Uterus (tissue), 2 donors: ENCODE measurements around the gene C10orf90.

Source experiments
- POLR2A ChIP-seq, 2 donors: fragments of 450-650 bp; IDR thresholded peaks; one replicate each; pipeline ENCODE4 v1.6.1; 2016; ENCODE audit warnings: antibody characterized with exemption in 2 of 2, mild to moderate bottlenecking in 1 of 2, moderate library complexity in 1 of 2
- TF ChIP-seq, protein P1 (sequence below), 4 experiments: fragments of 200-600 bp in 2 of 4; fragments of 450-650 bp in 2 of 4; sonication (generic) in 2 of 4; IDR thresholded peaks; one replicate each; pipeline ENCODE4 v1.5.1; 2016 to 2019; ENCODE audit warnings: antibody characterized with exemption in 4 of 4, mild to moderate bottlenecking in 2 of 4, moderate library complexity in 1 of 4

GRCh38 chr10:126658928-126659327 lies 11.6 kb downstream of the C10orf90 start:
- no peak for TF ChIP-seq POLR2A (IDR thresholded peaks at IDR 0.05)
- TF ChIP-seq, protein P1, sequence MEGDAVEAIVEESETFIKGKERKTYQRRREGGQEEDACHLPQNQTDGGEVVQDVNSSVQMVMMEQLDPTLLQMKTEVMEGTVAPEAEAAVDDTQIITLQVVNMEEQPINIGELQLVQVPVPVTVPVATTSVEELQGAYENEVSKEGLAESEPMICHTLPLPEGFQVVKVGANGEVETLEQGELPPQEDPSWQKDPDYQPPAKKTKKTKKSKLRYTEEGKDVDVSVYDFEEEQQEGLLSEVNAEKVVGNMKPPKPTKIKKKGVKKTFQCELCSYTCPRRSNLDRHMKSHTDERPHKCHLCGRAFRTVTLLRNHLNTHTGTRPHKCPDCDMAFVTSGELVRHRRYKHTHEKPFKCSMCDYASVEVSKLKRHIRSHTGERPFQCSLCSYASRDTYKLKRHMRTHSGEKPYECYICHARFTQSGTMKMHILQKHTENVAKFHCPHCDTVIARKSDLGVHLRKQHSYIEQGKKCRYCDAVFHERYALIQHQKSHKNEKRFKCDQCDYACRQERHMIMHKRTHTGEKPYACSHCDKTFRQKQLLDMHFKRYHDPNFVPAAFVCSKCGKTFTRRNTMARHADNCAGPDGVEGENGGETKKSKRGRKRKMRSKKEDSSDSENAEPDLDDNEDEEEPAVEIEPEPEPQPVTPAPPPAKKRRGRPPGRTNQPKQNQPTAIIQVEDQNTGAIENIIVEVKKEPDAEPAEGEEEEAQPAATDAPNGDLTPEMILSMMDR (IDR thresholded peaks at IDR 0.05) = no peak
